Measurements from ENCODE around the gene PON2.
"Not testable (repeated sequence)": the region's sequence is repeated elsewhere in the genome, so short reads cannot be mapped to it uniquely, and the experiment has no call there.

- not testable (repeated sequence) for TF ChIP-seq FOXK1 (CRISPR knock-in tag; IDR thresholded peaks at IDR 0.05); CTCF (IDR thresholded peaks at IDR 0.05); MAX (CRISPR knock-in tag; IDR thresholded peaks at IDR 0.05); CBFB (CRISPR knock-in tag; IDR thresholded peaks at IDR 0.05; ENCODE audit: low read depth); ATF2 (CRISPR knock-in tag; IDR thresholded peaks at IDR 0.05; ENCODE audit: borderline replicate concordance, low read depth); GTF2I (CRISPR knock-in tag; conservative IDR thresholded peaks at IDR 0.05)
Measured at GRCh38 chr7:95379457-95379856, 55.4 kb downstream of the PON2 start.
